Gastroesophageal sphincter (tissue), 4 donors: Measurements from ENCODE around the gene NOL9. TPM values are rescaled to one million over a fixed set of nuclear protein-coding genes. Genes with fewer than 3 reads are reported as not detected.

Experiments used
- ATAC-seq: fragments of 150-250 bp; one replicate; pipeline ENCODE4 v1.9.1; 2016; ENCODE audit warnings: mild to moderate bottlenecking, moderate library complexity
- H3K27ac ChIP-seq, 4 donors: fragments of 200-600 bp; sonication (generic) in 3 of 4; 1 replicate in 3 of 4; 2 replicates in 1 of 4; pipeline ENCODE4 v1.5.1; 2016 to 2019
- H3K27me3 ChIP-seq: fragments of 200-600 bp; sonication (generic); one replicate; pipeline ENCODE4 v1.5.1; 2019
- H3K36me3 ChIP-seq, 2 donors: fragments of 200-600 bp; sonication (generic); one replicate each; pipeline ENCODE4 v1.5.1; 2019; ENCODE audit warnings: control low read depth in 1 of 2
- H3K4me1 ChIP-seq, 3 donors: fragments of 200-600 bp; sonication (generic); 1 replicate in 2 of 3; 2 replicates in 1 of 3; pipeline ENCODE4 v1.5.1; 2016 to 2019; ENCODE audit warnings: control low read depth in 2 of 3
- H3K4me3 ChIP-seq, 2 donors: fragments of 200-600 bp; sonication (generic); one replicate each; pipeline ENCODE4 v1.5.1; 2019; ENCODE audit warnings: mild to moderate bottlenecking in 1 of 2, moderate library complexity in 1 of 2
- H3K9me3 ChIP-seq, 3 donors: fragments of 200-600 bp; sonication (generic); one replicate each; pipeline ENCODE4 v1.5.1; 2017 to 2019; ENCODE audit warnings: control low read depth in 2 of 3
- EP300 ChIP-seq: sonication (generic); formaldehyde crosslinking; IDR thresholded peaks from one replicate; pipeline ENCODE4 v1.6.1; 2017; ENCODE audit warnings: antibody characterized with exemption, mild to moderate bottlenecking
- POLR2A ChIP-seq, 2 donors: fragments of 450-650 bp; IDR thresholded peaks; one replicate each; pipeline ENCODE4 v1.6.1; 2017; ENCODE audit warnings: antibody characterized with exemption in 2 of 2, mild to moderate bottlenecking in 2 of 2, moderate library complexity in 1 of 2
- POLR2AphosphoS5 ChIP-seq: sonication (generic); formaldehyde crosslinking; IDR thresholded peaks from one replicate; pipeline ENCODE4 v1.6.1; 2017; ENCODE audit warnings: antibody characterized with exemption
- WGBS, 2 donors: methylation state at CpG; one replicate each; pipeline ENCODE4 v1.1.5; 2018; ENCODE audit warnings: low coverage in 1 of 2; 5-methylcytosine and 5-hydroxymethylcytosine counted together
- total RNA-seq, 4 donors: library from RNA; depleted of rRNA; stranded (reverse); fragments of >200 nt; gene quantifications; one replicate each; pipeline ENCODE4 v1.1.0, GENCODE V29; 2016
- TF ChIP-seq, protein P1 (sequence below), 4 experiments: fragments of 200-600 bp in 2 of 4; fragments of 450-650 bp in 2 of 4; sonication (generic) in 1 of 4; IDR thresholded peaks; one replicate each; pipeline ENCODE4 v1.5.1; 2017 to 2019; ENCODE audit warnings: antibody characterized with exemption in 4 of 4, mild to moderate bottlenecking in 2 of 4, moderate library complexity in 2 of 4

Gene NOL9
- total RNA-seq, 4 donors from 2014 or later, result 21.2 to 32.2 (median 25.7) TPM

DNA sequence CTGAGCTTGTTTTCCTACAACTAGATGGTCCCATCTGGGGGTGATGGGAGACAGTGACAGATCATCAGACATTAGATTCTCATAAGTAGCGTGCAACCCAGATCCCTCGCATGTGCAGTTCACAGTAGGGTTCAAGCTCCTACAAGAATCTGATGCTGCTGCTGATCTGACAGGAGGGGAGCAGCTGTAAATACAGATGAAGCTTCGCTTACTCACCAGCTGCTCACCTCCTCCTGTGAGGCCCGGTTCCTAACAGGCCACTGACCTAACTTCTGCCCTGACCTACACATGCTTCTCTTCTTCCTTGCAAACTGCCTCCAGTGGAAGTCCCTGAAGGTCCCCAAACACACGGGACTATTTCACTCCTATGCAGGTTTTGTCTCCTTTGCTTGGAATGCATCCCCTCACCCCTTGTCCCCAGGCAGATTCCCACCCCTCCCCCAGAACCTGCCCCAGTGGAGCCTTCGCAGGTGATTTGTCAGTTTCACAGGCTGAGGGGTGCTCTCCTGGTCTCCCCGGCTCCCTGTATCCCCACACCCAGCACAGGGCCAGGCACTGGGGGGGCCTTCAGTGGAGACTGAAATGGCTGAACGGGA, 19.8 kb upstream of the NOL9 start:
- no peaks in the 10 kb centered on the region for H3K36me3 ChIP-seq
- H3K4me1 ChIP-seq, result peaks cover 0 to 8% (median 0%) of the 10 kb centered on the region in 3 donors
- peaks cover 0 to 9% (median 0%) of the 10 kb centered on the region in 3 donors for H3K9me3 ChIP-seq
- no peak for ATAC-seq
- H3K27ac ChIP-seq, result no peak overlapping the region
- TF ChIP-seq POLR2A (IDR thresholded peaks at IDR 0.05), result no peak
- no peak for TF ChIP-seq POLR2AphosphoS5
- TF ChIP-seq, protein P1, sequence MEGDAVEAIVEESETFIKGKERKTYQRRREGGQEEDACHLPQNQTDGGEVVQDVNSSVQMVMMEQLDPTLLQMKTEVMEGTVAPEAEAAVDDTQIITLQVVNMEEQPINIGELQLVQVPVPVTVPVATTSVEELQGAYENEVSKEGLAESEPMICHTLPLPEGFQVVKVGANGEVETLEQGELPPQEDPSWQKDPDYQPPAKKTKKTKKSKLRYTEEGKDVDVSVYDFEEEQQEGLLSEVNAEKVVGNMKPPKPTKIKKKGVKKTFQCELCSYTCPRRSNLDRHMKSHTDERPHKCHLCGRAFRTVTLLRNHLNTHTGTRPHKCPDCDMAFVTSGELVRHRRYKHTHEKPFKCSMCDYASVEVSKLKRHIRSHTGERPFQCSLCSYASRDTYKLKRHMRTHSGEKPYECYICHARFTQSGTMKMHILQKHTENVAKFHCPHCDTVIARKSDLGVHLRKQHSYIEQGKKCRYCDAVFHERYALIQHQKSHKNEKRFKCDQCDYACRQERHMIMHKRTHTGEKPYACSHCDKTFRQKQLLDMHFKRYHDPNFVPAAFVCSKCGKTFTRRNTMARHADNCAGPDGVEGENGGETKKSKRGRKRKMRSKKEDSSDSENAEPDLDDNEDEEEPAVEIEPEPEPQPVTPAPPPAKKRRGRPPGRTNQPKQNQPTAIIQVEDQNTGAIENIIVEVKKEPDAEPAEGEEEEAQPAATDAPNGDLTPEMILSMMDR (IDR thresholded peaks at IDR 0.05), result no peak
- no peak for TF ChIP-seq EP300
- no peaks in the 10 kb centered on the region for H3K27me3 ChIP-seq
- H3K4me3 ChIP-seq, result no peak overlapping the region
- WGBS, 2 donors, result 59 to 73% methylated on average over 3 to 5 of the region's 8 CpGs

DNA sequence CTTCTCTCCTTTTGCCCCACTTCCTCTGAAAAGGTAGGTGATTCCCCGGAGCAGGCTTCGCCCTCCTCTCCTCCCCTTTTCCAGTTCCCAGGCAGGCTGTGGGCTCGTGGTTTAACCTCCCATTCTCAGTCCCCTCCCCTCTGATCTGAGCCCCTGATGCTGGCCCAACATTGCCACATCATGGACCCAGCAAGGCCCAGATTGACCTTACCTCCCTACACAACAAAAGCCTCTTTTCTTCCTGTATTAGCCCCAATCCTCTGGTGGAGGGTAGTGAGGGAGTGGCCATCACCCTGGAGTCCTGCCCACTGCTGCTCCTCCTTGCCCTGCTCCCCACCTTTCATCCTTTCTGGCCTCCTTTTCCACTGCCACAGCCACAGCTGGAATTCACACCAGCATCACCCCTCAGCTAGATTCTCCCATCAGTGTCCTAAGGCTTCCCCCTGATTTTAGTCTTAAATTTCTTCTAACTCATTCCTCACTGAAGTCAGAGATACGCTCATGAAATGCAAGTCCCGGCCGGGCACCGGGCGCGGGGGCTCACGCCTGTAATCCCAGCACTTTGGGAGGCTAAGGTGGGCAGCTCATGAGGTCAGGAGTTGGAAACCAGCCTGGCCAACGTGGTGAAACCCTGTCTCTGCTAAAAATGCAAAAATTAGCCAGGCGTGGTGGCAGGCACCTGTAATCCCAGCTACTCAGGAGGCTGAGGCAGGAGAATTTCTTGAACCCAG, 18.5 kb upstream of the NOL9 start:
- Histone ChIP-seq H3K4me1 (no peaks in the 10 kb centered on the region), H3K36me3 (no peaks in the 10 kb centered on the region), H3K27ac (no peak overlapping the region), H3K9me3 (peaks cover 0 to 9% (median 0%) of the 10 kb centered on the region in 3 donors), H3K4me3 (no peak overlapping the region), H3K27me3 (no peaks in the 10 kb centered on the region)
- 39 to 57% methylated on average over 3 to 4 of the region's 12 CpGs for WGBS, 2 donors
- TF ChIP-seq, protein P1 (IDR thresholded peaks at IDR 0.05), result no peak
- TF ChIP-seq POLR2AphosphoS5, result no peak
- TF ChIP-seq EP300, result no peak
- no peak for TF ChIP-seq POLR2A (IDR thresholded peaks at IDR 0.05)
- ATAC-seq, result no peak

DNA sequence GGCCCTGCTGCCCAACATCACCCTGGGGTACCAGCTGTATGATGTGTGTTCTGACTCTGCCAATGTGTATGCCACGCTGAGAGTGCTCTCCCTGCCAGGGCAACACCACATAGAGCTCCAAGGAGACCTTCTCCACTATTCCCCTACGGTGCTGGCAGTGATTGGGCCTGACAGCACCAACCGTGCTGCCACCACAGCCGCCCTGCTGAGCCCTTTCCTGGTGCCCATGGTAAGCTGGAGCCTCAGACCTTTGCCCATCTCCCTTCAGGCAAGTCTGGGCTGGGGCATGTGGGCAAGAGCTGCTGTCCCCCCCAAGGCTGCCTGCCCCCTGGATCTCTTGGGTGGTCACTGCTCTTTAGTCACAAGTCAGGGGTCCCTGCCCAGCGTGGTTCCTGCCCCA, 16.7 kb upstream of the NOL9 start:
- Histone ChIP-seq H3K9me3 (peaks cover 0 to 9% (median 0%) of the 10 kb centered on the region in 3 donors), H3K4me3 (no peak overlapping the region), H3K27ac (no peak overlapping the region), H3K27me3 (peaks cover under 1% of the 10 kb centered on the region), H3K36me3 (no peaks in the 10 kb centered on the region), H3K4me1 (no peaks in the 10 kb centered on the region)
- TF ChIP-seq POLR2A (IDR thresholded peaks at IDR 0.05) (no peak), POLR2AphosphoS5 (no peak), EP300 (no peak)
- TF ChIP-seq, protein P1 (IDR thresholded peaks at IDR 0.05), result no peak
- no peak for ATAC-seq
- 75% methylated on average over 4 of the region's 5 CpGs; no CpG with 5 or more reads in 1 of the 2 donors for WGBS, 2 donors

DNA sequence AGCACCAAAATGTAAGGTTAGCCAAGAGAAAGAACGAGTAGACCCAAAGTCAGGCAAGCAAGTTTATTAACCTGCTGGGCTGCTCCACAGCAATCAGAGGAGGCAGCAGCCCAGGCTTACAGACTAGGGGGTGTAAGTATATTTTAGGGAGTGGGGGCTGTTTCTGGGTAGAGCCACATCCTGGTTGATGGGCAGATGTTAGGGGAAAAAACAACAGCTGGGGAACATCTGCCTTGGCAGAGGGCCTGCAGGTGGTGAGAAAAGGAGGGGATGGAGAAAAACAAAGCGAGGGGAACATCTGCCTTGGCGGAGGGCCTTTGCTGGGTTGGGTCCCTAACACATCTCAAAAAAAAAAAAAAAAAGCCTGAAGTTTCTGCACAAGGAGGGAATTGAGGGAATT, 15.8 kb upstream of the NOL9 start:
- WGBS, 2 donors, result 31 to 43% methylated on average over 3 of the region's 3 CpGs
- no peak for ATAC-seq
- Histone ChIP-seq H3K4me1 (no peaks in the 10 kb centered on the region), H3K27ac (no peak overlapping the region), H3K27me3 (peaks cover 9% of the 10 kb centered on the region), H3K36me3 (no peaks in the 10 kb centered on the region), H3K4me3 (no peak overlapping the region), H3K9me3 (peaks cover 0 to 9% (median 0%) of the 10 kb centered on the region in 3 donors)
- no peak for TF ChIP-seq POLR2A (IDR thresholded peaks at IDR 0.05)
- no peak for TF ChIP-seq POLR2AphosphoS5
- TF ChIP-seq, protein P1 (IDR thresholded peaks at IDR 0.05), result no peak
- TF ChIP-seq EP300, result no peak

DNA sequence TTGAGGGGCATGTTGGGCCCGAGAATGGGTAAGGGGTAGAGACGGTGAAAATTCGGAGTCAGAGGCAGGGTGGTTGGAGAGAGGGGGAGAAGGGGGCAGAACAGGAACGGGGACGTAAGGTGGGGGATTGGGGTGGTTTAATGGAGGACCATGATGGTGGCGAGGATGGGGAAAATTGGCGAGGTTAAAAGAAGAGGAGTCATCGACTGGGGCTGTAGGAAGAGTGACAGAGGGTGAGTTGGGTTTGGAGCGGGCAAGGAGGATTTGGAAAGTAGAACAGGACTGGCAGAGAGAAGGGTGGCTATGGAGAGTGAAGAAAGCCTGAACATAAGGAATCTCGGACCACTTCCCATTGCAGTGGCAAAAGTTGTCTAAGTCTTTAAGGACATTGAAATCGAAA, 14.7 kb upstream of the NOL9 start:
- no peak for ATAC-seq
- Histone ChIP-seq H3K4me3 (no peak overlapping the region), H3K4me1 (no peaks in the 10 kb centered on the region), H3K36me3 (no peaks in the 10 kb centered on the region), H3K27me3 (peaks cover 9% of the 10 kb centered on the region), H3K27ac (no peak overlapping the region), H3K9me3 (peaks cover 0 to 9% (median 0%) of the 10 kb centered on the region in 3 donors)
- WGBS, 2 donors, result 87 to 93% methylated on average over 5 to 11 of the region's 11 CpGs
- TF ChIP-seq, protein P1 (IDR thresholded peaks at IDR 0.05), result no peak
